GM10847 (cell line): ENCODE measurements around the gene RPS3A.

Source experiments
- POLR2A ChIP-seq: IDR thresholded peaks from 2 replicates; pipeline ENCODE4 v1.6.1; 2011; ENCODE audit not compliant: insufficient read length; ENCODE audit errors: extremely low read depth

Gene RPS3A

GRCh38 chr4:151105454-151106032 is 6.1 kb downstream of the RPS3A start:
- no peak for TF ChIP-seq POLR2A

GRCh38 chr4:151107063-151107462 is 7.6 kb downstream of the RPS3A start:
- no peak for TF ChIP-seq POLR2A

- TF ChIP-seq POLR2A: no peak
Observed at GRCh38 chr4:151110236-151110635, 10.8 kb downstream of the RPS3A start.

- TF ChIP-seq POLR2A: no peak
Observed at GRCh38 chr4:151114338-151114737, 14.9 kb downstream of the RPS3A start.

- TF ChIP-seq POLR2A: no peak
Observed at GRCh38 chr4:151114986-151115385, 15.6 kb downstream of the RPS3A start.

- TF ChIP-seq POLR2A: no peak
Observed at GRCh38 chr4:151117371-151117962, 18.0 kb downstream of the RPS3A start.

- no peak for TF ChIP-seq POLR2A
Observed at GRCh38 chr4:151129796-151130195, 30.4 kb downstream of the RPS3A start.

GRCh38 chr4:151133311-151133710 is 33.9 kb downstream of the RPS3A start:
- no peak for TF ChIP-seq POLR2A

- no peak for TF ChIP-seq POLR2A
Observed at GRCh38 chr4:151139814-151140213, 40.4 kb downstream of the RPS3A start.

GRCh38 chr4:151142758-151143157 is 43.3 kb downstream of the RPS3A start:
- TF ChIP-seq POLR2A: no peak

GRCh38 chr4:151143162-151143561 is 43.7 kb downstream of the RPS3A start:
- TF ChIP-seq POLR2A: no peak

- TF ChIP-seq POLR2A: no peak
Observed at GRCh38 chr4:151143811-151144210, 44.4 kb downstream of the RPS3A start.

- no peak for TF ChIP-seq POLR2A
Observed at GRCh38 chr4:151144329-151145072, 45.1 kb downstream of the RPS3A start.

GRCh38 chr4:151147000-151147399 is 47.6 kb downstream of the RPS3A start:
- no peak for TF ChIP-seq POLR2A

GRCh38 chr4:151148261-151148660 is 48.8 kb downstream of the RPS3A start:
- no peak for TF ChIP-seq POLR2A

GRCh38 chr4:151150821-151151580 is 51.6 kb downstream of the RPS3A start:
- TF ChIP-seq POLR2A: no peak
